LNCAP (cell line): Measurements from ENCODE around the gene EPB41L4B.

Experiments used
- CTCF ChIP-seq: fragments of 450-650 bp; IDR thresholded peaks from 2 replicates; pipeline ENCODE4 v1.5.1; 2017; ENCODE audit warnings: mild to moderate bottlenecking

Gene EPB41L4B

GRCh38 chr9:109346904-109347303 is 26.0 kb upstream of the EPB41L4B start:
- TF ChIP-seq CTCF = no peak

- TF ChIP-seq CTCF = no peak
These were observed 24.0 kb upstream of the EPB41L4B start for GRCh38 chr9:109344866-109345265.

GRCh38 chr9:109342878-109343277 is 22.0 kb upstream of the EPB41L4B start:
- TF ChIP-seq CTCF = no peak

GRCh38 chr9:109341561-109341960 is 20.7 kb upstream of the EPB41L4B start:
- no peak for TF ChIP-seq CTCF

- TF ChIP-seq CTCF = no peak
These were observed 15.6 kb upstream of the EPB41L4B start for GRCh38 chr9:109336409-109336808.

- TF ChIP-seq CTCF = no peak
These were observed 15.1 kb upstream of the EPB41L4B start for GRCh38 chr9:109335929-109336328.

- TF ChIP-seq CTCF = no peak
These were observed 14.3 kb upstream of the EPB41L4B start for GRCh38 chr9:109335121-109335520.

- no peak for TF ChIP-seq CTCF
These were observed 10.5 kb upstream of the EPB41L4B start for GRCh38 chr9:109331353-109331752.
